Stimulated activated naive CD4-positive, alpha-beta T cell treated with Interleukin-2 at 50 U/mL for 16 hours (primary cell): ENCODE data around the gene CSNK2B.

ENCODE experiments used
- DNase-seq: peaks from one replicate; lab custom pipeline; 2025; lab: John Stamatoyannopoulos, UW

The CSNK2B gene

GRCh38 chr6:31636698-31637596, 28.9 kb upstream of the CSNK2B start:
- DNase-seq, result no peak

- no peak for DNase-seq
These were observed 26.8 kb upstream of the CSNK2B start for GRCh38 chr6:31639043-31639442.

- no peak for DNase-seq
These were observed 26.4 kb upstream of the CSNK2B start for GRCh38 chr6:31639449-31639861.

- DNase-seq, result no peak
These were observed 25.3 kb upstream of the CSNK2B start for GRCh38 chr6:31640612-31641011.

DNA sequence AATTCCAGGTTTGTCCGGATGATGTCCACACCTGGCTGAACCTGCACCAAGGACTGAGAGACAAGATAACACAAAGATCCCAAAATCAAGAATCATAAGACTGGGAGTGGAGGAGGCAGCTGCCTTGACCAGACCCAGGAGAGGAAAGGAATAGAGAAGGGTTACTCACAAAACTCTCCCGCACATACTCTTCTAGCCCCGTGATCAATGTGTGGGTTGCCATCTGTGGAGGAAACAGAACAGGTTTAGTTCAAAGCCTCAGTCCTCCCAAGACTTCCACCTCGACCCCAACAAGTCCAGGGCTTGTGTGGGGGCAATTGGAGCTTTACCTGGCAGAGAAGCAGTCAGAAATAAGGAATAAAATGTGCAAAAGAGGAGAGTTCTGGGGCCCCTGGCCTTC, 24.5 kb upstream of the CSNK2B start:
- DNase-seq, result no peak

- no peak for DNase-seq
These were observed 22.9 kb upstream of the CSNK2B start for GRCh38 chr6:31642798-31643570.

GRCh38 chr6:31643818-31644454, 21.9 kb upstream of the CSNK2B start:
- DNase-seq, result no peak

DNA sequence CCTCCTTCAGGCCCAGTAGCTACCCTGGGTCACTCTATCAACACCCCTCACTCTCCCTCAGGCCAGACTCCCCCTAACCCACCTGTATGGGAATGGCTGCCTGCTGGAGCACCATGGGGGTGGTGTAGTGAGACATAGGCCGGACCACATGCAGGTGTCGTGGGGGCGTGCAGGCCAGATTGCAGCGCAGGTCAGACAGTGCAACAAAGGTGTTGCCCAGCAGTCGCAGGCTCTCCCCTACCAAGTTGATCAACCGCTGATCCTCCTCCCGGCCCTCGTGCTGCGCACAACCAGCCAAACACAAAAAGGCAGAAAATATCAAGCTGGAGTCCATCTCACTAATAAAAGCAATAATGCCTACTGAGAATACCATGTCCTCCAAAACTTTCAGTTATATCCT, 20.6 kb upstream of the CSNK2B start:
- no peak for DNase-seq

DNA sequence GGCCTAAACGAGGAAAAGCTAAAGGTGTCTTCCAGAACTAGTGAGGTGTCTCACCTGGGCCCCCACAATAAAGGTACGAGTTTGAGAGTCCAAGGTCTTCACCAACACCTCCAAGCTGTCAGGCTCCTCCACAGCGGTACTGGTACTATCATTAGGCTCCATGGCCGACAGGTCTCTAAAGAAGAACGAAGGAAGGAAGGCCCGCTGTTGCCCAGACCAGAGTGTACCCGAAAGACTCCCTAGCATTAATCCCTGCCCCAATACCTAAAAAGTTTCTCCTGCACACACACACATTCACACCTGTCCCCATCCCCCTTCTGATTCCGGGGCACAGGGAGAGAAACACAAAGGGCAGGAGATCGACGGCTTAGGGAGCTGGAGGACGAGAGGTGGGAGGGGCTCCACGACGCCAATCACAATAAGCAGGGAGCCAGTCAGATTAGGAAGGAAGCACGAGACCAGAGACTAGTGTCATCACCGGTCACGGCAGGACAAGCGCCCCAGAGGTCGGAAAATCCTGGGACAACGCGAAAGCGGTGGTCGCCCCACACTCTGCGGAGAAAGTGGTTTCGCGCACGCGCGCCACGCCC, 14.2 kb upstream of the CSNK2B start:
- no peak for DNase-seq

- DNase-seq, result peak; percentile 90
These were observed 12.8 kb upstream of the CSNK2B start for GRCh38 chr6:31652925-31653724.

DNA sequence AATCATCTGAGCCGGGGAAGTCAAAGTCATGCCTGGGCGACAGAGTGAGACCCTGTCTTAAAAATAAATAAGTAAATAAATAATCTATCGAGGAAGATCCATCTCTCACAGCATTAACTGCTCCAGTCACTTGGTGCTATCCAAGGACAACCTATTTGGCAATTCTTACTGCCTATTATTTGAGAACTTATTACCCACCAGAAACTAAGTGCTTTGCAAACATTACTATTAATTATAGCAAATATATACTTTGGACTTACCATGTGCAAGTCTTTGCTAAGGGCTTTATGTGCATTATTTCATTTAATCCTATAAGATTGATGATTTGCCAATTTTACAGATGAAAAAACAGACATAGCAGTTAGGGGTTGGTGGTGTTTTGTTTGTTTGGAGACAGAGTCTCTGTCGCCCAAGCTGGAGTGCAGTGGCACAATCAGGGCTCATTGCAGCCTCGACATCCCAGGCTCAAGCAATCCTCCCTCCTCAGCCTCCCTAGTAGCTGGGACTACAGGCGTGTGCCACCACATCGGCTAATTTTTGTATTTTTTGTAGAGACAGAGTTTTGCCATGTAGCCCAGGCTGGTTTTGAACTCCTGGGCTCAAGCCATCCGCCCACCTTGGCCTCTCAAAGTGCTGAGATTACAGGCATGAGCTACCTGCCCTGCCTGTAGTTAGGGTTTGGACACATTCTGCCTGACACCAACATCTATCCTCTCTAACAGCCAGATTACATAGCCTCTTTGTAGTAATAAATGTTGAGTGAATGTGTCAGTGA, 11.1 kb upstream of the CSNK2B start:
- no peak for DNase-seq

DNA sequence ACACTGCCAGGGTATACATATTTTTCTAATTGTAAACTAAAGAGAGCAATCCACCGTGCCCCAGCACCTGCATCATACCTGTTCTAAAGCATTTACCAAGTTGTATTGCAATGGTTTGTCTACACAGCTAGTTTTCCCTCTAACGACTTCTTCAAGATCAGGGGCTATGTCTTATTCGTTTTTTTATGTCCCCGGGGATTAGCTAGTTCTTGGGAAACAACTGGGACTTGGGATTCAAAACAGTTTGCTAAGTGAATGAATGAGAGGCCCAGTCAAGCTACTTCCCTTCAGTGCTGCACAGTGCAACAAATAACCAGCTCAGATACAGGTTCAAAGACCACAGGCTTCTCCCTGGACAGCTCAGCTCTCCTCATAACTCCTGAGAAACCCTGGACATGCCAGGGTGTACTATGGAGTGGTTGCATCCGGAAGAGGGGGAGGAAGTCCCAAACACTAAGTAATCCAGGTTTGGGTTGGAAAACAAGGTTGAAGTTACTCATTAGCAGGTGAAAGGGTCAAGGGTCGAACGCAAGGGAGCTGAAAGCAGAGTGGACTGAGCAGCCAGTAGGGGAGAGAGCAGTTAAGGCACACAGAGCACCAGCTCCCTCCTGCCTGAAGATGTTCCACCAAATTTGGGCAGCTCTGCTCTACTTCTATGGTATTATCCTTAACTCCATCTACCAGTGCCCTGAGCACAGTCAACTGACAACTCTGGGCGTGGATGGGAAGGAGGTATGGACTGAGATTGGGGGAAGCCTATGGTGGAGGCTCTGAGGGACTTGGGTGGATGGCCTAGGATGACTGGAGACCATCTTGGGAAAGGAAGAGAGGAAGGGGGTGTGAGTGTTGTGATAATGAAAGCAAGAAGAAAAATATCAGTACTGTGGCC, 10.3 kb upstream of the CSNK2B start, which contains the start of gene APOM:
Gene APOM (plus strand): TSS at position 546 of the 889 bp plus-strand sequence. CDS start 73 bp downstream, at position 619.
- no peak for DNase-seq

- no peak for DNase-seq
These were observed 8.3 kb upstream of the CSNK2B start for GRCh38 chr6:31657406-31658157.

- no peak for DNase-seq
These were observed 7.7 kb upstream of the CSNK2B start for GRCh38 chr6:31658158-31658688.

GRCh38 chr6:31658983-31659648, 6.8 kb upstream of the CSNK2B start:
- DNase-seq, result no peak

DNA sequence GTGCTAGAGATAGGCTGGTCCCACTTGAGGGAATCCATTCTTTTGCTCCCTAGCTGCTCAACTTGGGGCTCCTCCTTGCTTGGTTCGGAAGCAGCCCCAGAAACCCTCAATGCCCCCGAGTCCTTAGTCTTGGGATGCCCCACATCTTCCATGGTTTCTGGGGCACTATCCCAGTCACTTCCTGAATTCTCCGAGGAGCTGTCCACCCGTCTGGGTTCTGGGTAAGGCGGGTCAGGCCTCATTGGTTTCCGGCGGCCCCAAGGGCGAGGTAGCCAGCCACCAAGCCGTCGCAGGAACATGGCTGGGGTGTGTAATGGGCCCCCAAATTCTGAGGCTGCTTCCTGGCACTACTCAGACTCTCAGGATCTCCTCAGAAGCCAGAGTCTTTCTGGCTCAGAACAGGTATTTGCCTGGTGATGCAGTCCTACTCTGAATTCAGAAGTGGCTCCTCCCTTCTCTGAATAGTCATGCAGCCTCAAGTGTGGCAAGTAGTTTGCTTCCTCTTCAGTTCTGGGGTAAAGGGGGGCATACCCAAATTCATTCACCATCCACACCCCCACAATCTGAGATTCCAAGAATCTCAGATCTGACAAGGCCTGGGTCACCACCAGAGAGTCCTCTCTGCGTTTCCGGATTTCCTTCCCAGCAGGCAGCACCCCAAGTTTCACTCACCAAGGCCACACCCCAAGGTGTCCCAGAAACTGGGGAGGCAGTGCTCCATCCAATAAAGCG, 6.1 kb upstream of the CSNK2B start:
- no peak for DNase-seq
